ENCODE data around the gene PODXL.

DNA sequence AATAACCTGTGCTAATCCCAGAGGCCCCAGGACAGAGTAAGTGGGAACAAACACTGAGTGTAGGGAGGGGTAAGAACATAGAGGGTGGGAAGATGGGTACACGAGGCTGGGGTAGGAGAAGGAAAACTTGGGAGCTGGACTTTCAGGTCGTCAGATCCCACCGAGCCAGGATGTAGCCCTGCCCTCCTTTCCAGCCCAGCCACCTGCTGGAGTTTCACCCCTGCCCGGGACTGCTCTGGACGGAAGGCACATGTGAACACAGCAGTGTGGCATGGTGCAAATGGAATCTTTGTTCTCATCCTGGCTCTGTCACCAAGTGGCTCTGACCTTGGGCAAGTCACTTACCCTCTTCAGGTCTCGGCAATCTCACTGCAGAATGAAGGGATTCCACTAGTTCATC, 52.8 kb downstream of the PODXL start:
- TF ChIP-seq, protein P1, sequence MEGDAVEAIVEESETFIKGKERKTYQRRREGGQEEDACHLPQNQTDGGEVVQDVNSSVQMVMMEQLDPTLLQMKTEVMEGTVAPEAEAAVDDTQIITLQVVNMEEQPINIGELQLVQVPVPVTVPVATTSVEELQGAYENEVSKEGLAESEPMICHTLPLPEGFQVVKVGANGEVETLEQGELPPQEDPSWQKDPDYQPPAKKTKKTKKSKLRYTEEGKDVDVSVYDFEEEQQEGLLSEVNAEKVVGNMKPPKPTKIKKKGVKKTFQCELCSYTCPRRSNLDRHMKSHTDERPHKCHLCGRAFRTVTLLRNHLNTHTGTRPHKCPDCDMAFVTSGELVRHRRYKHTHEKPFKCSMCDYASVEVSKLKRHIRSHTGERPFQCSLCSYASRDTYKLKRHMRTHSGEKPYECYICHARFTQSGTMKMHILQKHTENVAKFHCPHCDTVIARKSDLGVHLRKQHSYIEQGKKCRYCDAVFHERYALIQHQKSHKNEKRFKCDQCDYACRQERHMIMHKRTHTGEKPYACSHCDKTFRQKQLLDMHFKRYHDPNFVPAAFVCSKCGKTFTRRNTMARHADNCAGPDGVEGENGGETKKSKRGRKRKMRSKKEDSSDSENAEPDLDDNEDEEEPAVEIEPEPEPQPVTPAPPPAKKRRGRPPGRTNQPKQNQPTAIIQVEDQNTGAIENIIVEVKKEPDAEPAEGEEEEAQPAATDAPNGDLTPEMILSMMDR (IDR thresholded peaks at IDR 0.05) = no peak
- TF ChIP-seq EZH2 (IDR thresholded peaks at IDR 0.05) = no peak

Measured in neural progenitor cell (in vitro differentiated cells).